ENCODE data around the gene RABGAP1L. TPM values are rescaled to one million over a fixed set of nuclear protein-coding genes. Genes with fewer than 3 reads are reported as not detected.

The RABGAP1L gene
- total and polyA plus RNA-seq, 12 donors: 13.0 to 167 (median 109) TPM

DNA sequence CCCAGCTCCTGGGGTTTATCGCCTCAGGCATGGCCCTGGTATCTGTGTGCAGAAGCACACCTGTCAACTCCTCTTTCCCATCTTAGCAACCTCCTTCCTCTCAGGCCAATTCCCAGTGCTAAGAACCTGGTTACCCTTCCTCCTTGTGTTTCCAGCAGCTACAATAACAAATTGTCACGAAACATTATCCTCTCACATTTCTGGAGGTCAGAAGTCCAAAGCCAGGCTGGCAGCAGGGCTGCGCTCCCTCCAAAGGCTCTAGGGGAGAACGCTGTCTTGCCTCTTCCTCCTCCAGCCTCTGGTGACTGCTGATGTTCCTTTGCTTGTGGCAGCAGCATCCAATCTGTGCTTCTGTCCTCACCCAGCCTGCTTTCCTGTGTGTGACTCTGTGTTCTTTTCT lies 874.6 kb downstream of the RABGAP1L start:
- no peaks in the 10 kb centered on the region for H3K9me3 ChIP-seq
- intact Hi-C loops (cut with DNase I): loop anchor here in 9 of 10 donors (5.0 to 10.0 kb wide), 6 partner anchors 88 to 288 kb away; no protein-coding TSS in a partner anchor
- no peaks in the 10 kb centered on the region for H3K4me1 ChIP-seq
- H3K27me3 ChIP-seq: no peaks in the 10 kb centered on the region
- no peak for TF ChIP-seq CTCF (IDR thresholded peaks at IDR 0.05)
- ATAC-seq: no peak
- WGBS, 2 donors: 72 to 80% methylated on average over 4 of the region's 4 CpGs
- DNase-seq: no peak
- no peak overlapping the region for H3K27ac ChIP-seq
- no peaks in the 10 kb centered on the region for H3K36me3 ChIP-seq
- no peak overlapping the region for H3K4me3 ChIP-seq

DNA sequence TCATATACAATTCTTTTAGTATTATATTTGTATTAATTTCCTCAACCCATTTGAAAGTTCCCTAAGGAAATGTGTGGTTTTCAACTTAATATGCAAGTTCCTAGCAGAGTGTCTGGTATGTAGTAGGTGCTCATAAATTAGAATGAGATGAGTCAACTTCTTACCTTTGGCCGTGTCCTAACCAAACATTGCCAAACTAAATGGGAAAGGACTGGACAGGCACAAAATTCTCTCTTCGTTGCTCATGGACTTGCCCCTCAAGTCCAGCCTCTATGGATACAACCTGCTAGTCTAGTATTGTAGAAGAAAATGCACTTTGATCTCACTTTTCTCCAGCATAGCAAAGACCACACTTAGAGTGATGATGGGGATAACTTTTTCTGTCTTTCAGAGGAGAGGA lies 875.5 kb downstream of the RABGAP1L start:
- H3K27me3 ChIP-seq: no peaks in the 10 kb centered on the region
- ATAC-seq (no peak), DNase-seq (no peak)
- H3K4me1 ChIP-seq: no peaks in the 10 kb centered on the region
- no peak overlapping the region for H3K27ac ChIP-seq
- H3K4me3 ChIP-seq: no peak overlapping the region
- no peak for TF ChIP-seq CTCF (IDR thresholded peaks at IDR 0.05)
- intact Hi-C loops (cut with DNase I): loop anchor here in 9 of 10 donors (5.0 to 10.0 kb wide), 6 partner anchors 88 to 288 kb away; no protein-coding TSS in a partner anchor
- H3K9me3 ChIP-seq: no peaks in the 10 kb centered on the region
- H3K36me3 ChIP-seq: no peaks in the 10 kb centered on the region
- WGBS, 2 donors: 84 to 91% methylated on average over 2 of the region's 2 CpGs

DNA sequence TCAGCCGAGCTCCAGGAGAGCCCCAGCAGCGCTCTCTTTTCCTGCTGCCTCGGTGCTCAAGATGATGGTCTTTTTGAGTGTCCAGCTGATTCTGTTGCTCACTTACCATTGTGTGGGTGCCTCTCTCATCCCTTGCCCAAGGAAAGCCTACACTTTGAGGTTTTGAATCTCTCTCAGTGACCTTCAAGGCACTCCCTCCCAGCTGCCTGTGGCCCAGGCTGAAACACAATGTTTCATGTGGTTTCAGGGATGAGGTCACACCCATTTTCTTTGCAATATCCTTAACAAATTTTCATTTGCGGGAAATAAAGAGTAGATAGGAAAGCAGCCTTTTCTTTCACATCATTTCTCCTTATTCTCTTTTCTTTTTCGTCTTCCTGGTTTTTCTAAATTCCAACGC lies 876.5 kb downstream of the RABGAP1L start:
- WGBS, 2 donors: 91 to 94% methylated on average over 6 of the region's 6 CpGs
- Histone ChIP-seq H3K4me3 (no peak overlapping the region), H3K27me3 (no peaks in the 10 kb centered on the region), H3K27ac (no peak overlapping the region), H3K9me3 (no peaks in the 10 kb centered on the region), H3K36me3 (no peaks in the 10 kb centered on the region), H3K4me1 (no peaks in the 10 kb centered on the region)
- intact Hi-C loops (cut with DNase I): loop anchor here in 4 of 10 donors (10.0 kb wide), 1 partner anchor 279 kb away; no protein-coding TSS in a partner anchor
- no peak for TF ChIP-seq CTCF (IDR thresholded peaks at IDR 0.05)
- DNase-seq (no peak), ATAC-seq (no peak)

GRCh38 chr1:175036476-175036875 lies 877.2 kb downstream of the RABGAP1L start:
- no peak overlapping the region for H3K27ac ChIP-seq
- DNase-seq (no peak), ATAC-seq (no peak)
- H3K4me1 ChIP-seq: no peaks in the 10 kb centered on the region
- H3K4me3 ChIP-seq: no peak overlapping the region
- intact Hi-C loops (cut with DNase I): loop anchor here in 4 of 10 donors (10.0 kb wide), 1 partner anchor 278 kb away; no protein-coding TSS in a partner anchor
- no peaks in the 10 kb centered on the region for H3K27me3 ChIP-seq
- H3K9me3 ChIP-seq: no peaks in the 10 kb centered on the region
- no peaks in the 10 kb centered on the region for H3K36me3 ChIP-seq
- no peak for TF ChIP-seq CTCF (IDR thresholded peaks at IDR 0.05)
- 58 to 75% methylated on average over 3 of the region's 3 CpGs for WGBS, 2 donors
